Memory B cell (primary cell): Measurements from ENCODE around the gene SH3RF1.
"Not testable (repeated sequence)": the region's sequence is repeated elsewhere in the genome, so short reads cannot be mapped to it uniquely, and the experiment has no call there.

ENCODE experiments used
- ATAC-seq: fragments of 150-1000 bp; cut with Tn5 transposase; 2 replicates; pipeline ENCODE4 v1.10.0; 2021; ENCODE audit warnings: low read depth, mild to moderate bottlenecking, moderate library complexity
- DNase-seq, 2 donors: peaks; one replicate each; pipeline ENCODE4 v3.0.0; 2022; ENCODE audit warnings: low spot score in 2 of 2
- H3K27ac Mint-ChIP-seq: one replicate; pipeline ENCODE4 v1.8.0; 2022; ENCODE audit warnings: mild to moderate bottlenecking, moderate library complexity, mixed read lengths
- H3K27me3 Mint-ChIP-seq: one replicate; pipeline ENCODE4 v1.8.0; 2022; ENCODE audit warnings: mixed read lengths
- H3K36me3 Mint-ChIP-seq: one replicate; pipeline ENCODE4 v1.8.0; 2022; ENCODE audit warnings: mild to moderate bottlenecking, mixed read lengths
- H3K4me1 Mint-ChIP-seq: one replicate; pipeline ENCODE4 v1.8.0; 2022; ENCODE audit warnings: mixed read lengths
- H3K4me3 Mint-ChIP-seq: one replicate; pipeline ENCODE4 v1.8.0; 2022; ENCODE audit warnings: mild to moderate bottlenecking, moderate library complexity, mixed read lengths
- H3K9me3 Mint-ChIP-seq: one replicate; pipeline ENCODE4 v1.8.0; 2022; ENCODE audit warnings: mixed read lengths

The SH3RF1 gene

DNA sequence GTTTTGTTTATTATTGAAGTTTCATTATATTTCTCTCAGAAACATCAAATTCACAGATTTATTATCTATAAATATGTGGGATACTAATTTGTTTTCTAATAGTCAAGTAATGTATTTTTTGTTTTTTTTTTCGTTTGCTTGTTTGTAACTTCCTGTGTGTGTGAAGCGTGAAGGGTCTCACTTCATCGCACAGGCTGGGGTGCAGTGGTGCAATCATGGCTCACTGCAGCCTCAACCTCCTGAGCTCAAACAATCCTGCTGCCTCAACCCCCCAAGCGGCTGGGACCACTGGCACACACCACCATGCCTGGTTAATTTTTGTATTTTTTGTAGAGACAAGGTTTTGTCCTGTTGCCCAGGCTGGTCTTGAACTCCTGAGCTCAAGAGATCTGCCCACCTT, 55.1 kb downstream of the SH3RF1 start:
- DNase-seq (no peak), ATAC-seq (peak; percentile 16)
- Mint-ChIP-seq H3K27me3 (no peaks in the 10 kb centered on the region), H3K4me3 (peak overlapping the region; percentile 29), H3K4me1 (peaks cover 24% of the 10 kb centered on the region), H3K9me3 (peaks cover 11% of the 10 kb centered on the region), H3K36me3 (peaks cover 13% of the 10 kb centered on the region), H3K27ac (peak overlapping the region; percentile 70)

DNA sequence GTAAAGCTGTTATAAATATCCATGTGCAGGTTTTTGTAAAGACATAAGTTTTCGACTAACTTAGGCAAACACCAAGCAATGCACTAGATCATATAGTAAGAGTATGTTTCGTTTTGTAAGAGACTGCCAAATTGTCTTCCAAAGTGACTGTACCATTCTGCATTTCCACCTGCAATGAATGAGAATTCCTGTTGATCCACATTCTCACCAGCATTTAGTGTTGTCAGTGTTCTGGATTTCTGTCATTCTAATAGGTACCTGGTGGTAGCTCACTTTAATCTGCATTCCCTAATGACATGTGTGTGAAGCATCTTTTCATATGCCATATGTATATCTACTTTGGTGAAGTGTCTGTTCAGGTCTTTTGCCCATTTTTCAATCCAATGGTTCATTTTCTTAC, 57.8 kb downstream of the SH3RF1 start:
- H3K27me3 Mint-ChIP-seq = no peaks in the 10 kb centered on the region
- no peak for ATAC-seq
- H3K27ac Mint-ChIP-seq = no peak overlapping the region

DNA sequence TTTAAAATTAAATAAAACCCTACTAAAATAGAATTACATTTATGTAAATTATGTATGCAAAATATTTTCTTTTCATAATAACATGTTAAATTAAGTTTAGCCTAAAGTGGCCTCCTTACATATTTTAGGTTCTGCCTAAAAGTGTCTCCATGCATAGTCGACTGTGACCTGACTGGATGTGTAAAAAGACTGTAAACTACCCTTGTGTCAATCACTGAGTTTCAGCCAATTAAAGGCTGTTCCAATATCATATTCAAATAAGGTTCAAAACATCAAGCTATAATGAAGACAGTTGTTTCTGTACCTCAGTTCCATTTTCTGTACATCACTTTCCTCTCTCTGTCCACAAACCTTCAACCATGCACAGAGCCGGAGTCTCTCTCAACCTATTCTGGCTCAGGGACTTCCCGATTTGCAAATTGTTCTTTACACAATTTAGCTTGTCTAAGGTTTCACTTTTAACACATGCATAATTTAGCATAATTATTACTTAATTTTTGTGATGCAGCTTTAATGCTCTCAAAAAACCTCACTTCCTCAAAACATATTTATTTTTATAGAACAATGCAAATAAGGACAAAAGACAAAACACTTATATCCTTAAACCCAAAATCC, 60.1 kb downstream of the SH3RF1 start:
- Mint-ChIP-seq H3K4me1 (peaks cover 28% of the 10 kb centered on the region), H3K27me3 (no peaks in the 10 kb centered on the region), H3K27ac (peak overlapping the region; percentile 87), H3K4me3 (peak overlapping the region; percentile 61), H3K9me3 (peaks cover 14% of the 10 kb centered on the region), H3K36me3 (peaks cover 20% of the 10 kb centered on the region)
- peak; percentile 91 for ATAC-seq
- peak; percentile 18 to 59 for DNase-seq

More for the DNA sequence above, 57.8 kb downstream of the SH3RF1 start:
- H3K36me3 Mint-ChIP-seq = peaks cover 20% of the 10 kb centered on the region
- peaks cover 14% of the 10 kb centered on the region for H3K9me3 Mint-ChIP-seq
- H3K4me1 Mint-ChIP-seq = peaks cover 35% of the 10 kb centered on the region
- no peak overlapping the region for H3K4me3 Mint-ChIP-seq
- no peak for DNase-seq

DNA sequence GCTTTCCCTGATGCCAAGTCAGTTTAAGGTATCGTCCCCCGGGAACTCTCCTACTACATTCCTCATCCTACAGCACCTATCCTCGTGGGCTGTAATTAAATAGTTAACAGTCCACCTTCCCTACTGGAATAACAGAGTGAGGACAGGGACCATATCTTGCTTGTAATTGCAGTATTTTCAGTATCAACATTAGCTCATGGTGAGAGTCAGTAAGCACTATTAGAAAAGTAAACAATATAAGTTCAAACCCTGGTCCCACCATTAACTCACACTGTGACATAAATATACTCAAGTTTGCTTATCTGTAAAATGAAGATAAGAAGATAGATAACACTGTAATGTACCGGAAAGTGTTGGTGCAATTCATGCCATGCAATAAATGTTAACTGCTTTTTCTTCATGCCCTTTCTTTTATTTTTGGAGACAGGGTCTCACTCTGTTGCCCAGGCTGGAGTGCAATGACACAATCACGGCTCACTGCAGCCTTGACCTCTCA, 61.3 kb downstream of the SH3RF1 start:
- Mint-ChIP-seq H3K9me3 (peaks cover 13% of the 10 kb centered on the region), H3K27me3 (no peaks in the 10 kb centered on the region), H3K27ac (peak overlapping the region; percentile 87), H3K4me3 (no peak overlapping the region), H3K36me3 (peaks cover 20% of the 10 kb centered on the region), H3K4me1 (peaks cover 20% of the 10 kb centered on the region)
- no peak for ATAC-seq
- no peak for DNase-seq

DNA sequence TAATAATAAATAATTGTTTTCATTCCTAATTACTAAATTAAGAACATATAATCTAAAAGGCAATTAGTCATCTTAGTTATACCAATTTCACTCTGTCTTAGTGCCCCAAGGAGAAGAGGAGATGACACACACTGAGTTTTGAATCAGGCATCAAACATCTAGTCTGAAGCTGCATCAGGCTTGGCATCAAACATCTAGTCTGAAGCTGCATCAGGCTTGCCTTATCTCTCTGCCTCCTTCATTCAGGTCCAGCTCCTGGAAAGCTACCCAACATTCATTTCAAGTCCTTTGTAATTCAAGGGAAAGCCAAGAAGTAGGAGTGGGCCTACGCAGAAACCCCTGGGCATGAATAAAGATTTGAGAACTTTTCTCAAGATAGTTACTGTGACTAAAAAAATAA, 62.2 kb downstream of the SH3RF1 start:
- no peak for DNase-seq
- ATAC-seq = no peak
- Mint-ChIP-seq H3K36me3 (peaks cover 13% of the 10 kb centered on the region), H3K27me3 (no peaks in the 10 kb centered on the region), H3K27ac (peak overlapping the region; percentile 88), H3K9me3 (peaks cover 6% of the 10 kb centered on the region), H3K4me1 (peaks cover 18% of the 10 kb centered on the region), H3K4me3 (peak overlapping the region; percentile 40)

DNA sequence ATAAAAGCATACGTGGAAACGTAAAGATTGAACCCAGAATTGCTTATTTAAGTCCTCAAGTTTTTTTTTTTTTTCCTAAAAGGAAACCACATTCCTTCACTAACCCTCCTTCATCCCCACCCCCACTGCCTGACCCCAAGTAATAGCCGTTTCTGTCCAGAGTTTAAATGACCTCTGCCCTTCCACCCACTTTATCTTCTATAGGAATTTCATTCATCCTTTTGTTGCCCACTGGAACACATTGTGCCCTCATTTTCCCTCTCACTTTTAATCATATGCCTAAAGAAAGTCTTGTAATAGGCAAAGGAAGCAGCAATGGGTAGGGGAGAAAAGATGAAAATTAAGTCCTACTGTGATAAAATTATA, 62.7 kb downstream of the SH3RF1 start:
- Mint-ChIP-seq H3K4me3 (no peak overlapping the region), H3K4me1 (peaks cover 18% of the 10 kb centered on the region), H3K9me3 (peaks cover 5% of the 10 kb centered on the region), H3K36me3 (peaks cover 10% of the 10 kb centered on the region), H3K27me3 (no peaks in the 10 kb centered on the region), H3K27ac (no peak overlapping the region)
- ATAC-seq (no peak), DNase-seq (no peak)

DNA sequence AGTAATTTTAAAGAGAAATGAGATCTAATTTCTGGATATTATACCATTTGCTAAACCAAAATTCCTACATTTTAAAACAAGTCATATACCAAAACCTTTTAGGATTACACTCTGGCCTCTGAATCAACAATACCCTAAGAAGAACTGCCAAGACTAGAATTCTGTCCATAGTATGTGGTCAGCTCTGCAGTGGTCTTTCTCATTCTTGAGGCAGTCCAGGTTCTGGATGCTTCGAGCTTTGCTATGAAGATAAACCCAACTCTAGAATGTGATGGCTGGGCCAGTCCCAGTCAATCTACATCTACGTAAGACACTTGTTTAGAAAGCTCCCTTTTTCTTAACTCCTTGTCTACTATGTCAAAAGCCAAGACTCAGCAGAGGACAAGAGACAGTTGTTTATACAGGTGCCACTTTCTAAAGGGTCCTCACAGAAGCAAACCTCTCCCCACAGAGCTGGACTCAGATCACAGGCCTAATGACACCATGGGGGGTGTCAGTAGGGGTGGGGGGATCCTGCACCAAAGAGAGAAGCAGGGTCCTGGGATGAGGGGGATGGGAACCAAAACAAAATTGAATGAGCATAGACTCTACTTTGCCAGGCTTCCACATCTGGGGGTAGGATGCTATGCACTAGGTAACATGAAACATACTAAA, 63.2 kb downstream of the SH3RF1 start:
- Mint-ChIP-seq H3K27me3 (no peaks in the 10 kb centered on the region), H3K27ac (no peak overlapping the region), H3K4me3 (no peak overlapping the region), H3K36me3 (peaks cover 10% of the 10 kb centered on the region), H3K9me3 (peaks cover 4% of the 10 kb centered on the region), H3K4me1 (peaks cover 17% of the 10 kb centered on the region)
- ATAC-seq = no peak
- DNase-seq = no peak

DNA sequence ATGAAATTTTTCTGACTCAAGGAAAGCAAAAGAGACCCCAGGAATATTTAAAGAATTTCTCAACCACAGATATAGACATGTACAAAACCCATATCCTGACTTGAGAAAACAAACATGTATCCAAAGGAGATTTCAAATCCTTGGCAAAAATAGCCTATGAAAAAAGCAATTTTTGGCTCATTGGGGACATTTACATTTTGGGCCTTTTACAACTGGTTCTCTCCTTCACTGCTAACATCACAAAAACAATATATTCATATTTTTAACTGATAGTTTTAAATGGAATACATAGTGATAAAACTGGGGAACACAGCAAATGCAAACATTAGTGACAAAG, 65.0 kb downstream of the SH3RF1 start:
- no peak overlapping the region for H3K4me3 Mint-ChIP-seq
- ATAC-seq = no peak
- H3K9me3 Mint-ChIP-seq = peaks cover 2% of the 10 kb centered on the region
- H3K4me1 Mint-ChIP-seq = peaks cover 15% of the 10 kb centered on the region
- peaks cover 8% of the 10 kb centered on the region for H3K36me3 Mint-ChIP-seq
- H3K27ac Mint-ChIP-seq = no peak overlapping the region
- no peaks in the 10 kb centered on the region for H3K27me3 Mint-ChIP-seq
- DNase-seq = no peak

DNA sequence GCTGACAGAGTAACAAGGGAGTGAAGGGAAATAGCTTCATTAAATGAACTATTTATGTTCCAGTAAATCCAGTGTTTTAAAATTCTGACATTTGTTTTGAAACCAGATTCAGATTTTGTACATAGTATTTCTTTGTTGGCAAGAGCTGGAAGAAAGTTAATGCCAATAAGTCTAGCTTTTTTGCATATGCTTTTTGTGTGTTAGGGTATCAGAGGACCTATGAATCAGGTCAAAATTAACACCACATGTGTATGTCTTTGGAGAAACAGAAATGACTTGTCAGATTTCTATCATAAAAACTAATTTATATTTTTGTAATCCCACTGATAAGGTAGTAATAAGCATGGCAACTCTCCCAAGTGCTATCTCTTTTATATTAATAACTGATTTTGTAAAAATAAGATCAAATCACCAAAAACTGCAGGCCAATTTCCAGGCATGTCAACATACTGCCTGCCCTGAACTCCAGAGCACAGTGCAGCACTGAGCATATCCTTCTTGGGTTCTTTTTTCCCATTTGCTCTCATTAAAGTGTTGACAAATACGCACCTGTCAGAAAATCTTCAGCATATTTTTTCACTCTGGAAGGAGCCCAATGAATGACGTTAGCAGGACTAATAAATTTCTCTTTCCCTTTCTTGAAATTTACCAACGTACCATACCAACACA, 65.5 kb downstream of the SH3RF1 start:
- peaks cover 6% of the 10 kb centered on the region for H3K36me3 Mint-ChIP-seq
- peaks cover 2% of the 10 kb centered on the region for H3K9me3 Mint-ChIP-seq
- H3K27ac Mint-ChIP-seq = no peak overlapping the region
- peaks cover 13% of the 10 kb centered on the region for H3K4me1 Mint-ChIP-seq
- no peak for ATAC-seq
- no peaks in the 10 kb centered on the region for H3K27me3 Mint-ChIP-seq
- H3K4me3 Mint-ChIP-seq = no peak overlapping the region
- no peak for DNase-seq

DNA sequence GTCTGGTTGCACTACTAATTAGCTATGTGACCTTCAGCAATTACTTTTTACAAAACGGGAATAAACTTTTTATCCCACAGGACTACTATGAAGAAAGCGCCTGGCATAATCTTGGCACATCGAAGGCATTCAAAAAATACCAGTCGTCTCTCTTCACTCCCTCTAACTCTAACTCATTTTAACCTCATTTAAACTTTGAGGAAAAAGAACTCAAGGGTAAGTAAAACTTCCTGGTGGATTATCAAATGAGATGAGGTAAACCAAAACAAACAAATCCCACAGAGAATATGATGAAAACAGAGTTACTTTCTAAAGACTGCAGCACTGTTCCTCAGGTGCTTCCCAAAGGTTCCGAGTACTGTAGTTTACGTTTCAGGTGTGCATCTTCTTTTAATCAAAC, 66.9 kb downstream of the SH3RF1 start:
- Mint-ChIP-seq H3K36me3 (peaks cover 4% of the 10 kb centered on the region), H3K9me3 (no peaks in the 10 kb centered on the region), H3K27me3 (no peaks in the 10 kb centered on the region), H3K27ac (no peak overlapping the region), H3K4me1 (peaks cover 9% of the 10 kb centered on the region), H3K4me3 (no peak overlapping the region)
- ATAC-seq = no peak
- DNase-seq = no peak

DNA sequence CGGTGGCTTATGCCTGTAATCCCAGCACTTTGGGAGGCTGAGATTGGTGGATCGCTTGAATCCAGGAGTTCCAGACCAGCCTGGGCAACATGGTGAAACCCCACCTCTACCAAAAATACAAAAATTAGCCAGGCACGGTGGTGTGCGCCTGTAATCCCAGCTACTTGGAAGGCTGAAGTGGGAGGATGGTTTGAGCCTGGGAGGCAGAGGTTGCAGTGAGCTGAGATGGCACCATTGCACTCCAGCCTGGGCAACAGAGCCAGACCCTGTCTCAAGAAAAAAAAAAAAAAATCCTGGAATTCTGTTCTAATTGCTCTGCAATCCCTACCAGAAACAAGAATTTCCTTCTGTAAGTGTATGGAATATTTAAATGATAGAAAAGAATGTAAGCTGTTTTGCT, 67.5 kb downstream of the SH3RF1 start:
- not testable (repeated sequence) for H3K4me3 Mint-ChIP-seq, H3K27me3 Mint-ChIP-seq, ATAC-seq, DNase-seq, H3K27ac Mint-ChIP-seq, H3K9me3 Mint-ChIP-seq, H3K4me1 Mint-ChIP-seq, H3K36me3 Mint-ChIP-seq

DNA sequence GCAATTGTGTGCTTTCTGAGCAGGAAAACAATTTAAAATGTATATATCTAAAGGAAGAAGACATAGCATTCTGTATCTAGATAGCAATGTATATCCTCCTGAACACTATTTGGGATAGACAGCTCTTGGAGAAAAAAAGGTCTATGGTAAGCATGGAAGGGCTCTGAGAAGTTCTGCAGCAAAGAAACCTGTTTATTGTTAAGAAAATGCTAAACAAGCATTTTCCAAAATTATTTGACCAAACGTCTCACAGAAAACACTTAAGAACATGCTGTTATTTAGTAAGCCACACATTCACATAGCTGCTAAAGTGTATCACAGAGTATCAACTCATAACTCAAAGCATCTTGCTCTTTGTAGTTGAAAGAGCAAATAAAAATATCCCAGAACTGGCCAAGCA, 67.9 kb downstream of the SH3RF1 start:
- ATAC-seq (no peak), DNase-seq (no peak)
- Mint-ChIP-seq H3K27me3 (no peaks in the 10 kb centered on the region), H3K9me3 (no peaks in the 10 kb centered on the region), H3K27ac (no peak overlapping the region), H3K4me3 (no peak overlapping the region), H3K36me3 (no peaks in the 10 kb centered on the region), H3K4me1 (peaks cover 3% of the 10 kb centered on the region)

DNA sequence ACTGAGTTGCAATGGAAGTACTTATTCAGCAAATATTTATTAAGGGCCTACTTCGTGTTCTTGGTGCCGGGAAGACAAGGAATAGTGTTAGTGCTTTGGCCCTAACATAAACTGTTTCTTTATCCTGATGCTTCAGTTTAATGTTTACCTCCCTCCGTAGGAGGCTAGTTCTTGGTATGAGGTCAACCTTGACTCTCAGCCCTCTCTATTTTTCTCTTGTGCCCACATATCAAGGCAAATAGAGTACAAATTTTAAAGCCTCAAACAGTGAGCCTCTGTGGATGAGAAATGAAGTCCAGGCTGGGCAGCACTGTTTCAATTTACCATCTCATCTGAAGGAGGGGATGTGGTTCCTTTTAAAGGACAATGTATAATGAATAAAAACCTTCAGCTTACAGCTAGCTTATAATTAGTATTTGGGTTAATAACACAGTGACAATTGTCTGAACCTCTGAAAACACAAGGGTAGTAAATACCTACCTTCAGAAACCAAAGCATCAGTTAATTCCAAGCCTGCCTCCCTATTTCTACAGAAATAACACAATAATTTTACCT, 68.5 kb downstream of the SH3RF1 start:
- no peaks in the 10 kb centered on the region for H3K9me3 Mint-ChIP-seq
- no peak overlapping the region for H3K4me3 Mint-ChIP-seq
- peaks cover 3% of the 10 kb centered on the region for H3K4me1 Mint-ChIP-seq
- peak overlapping the region; percentile 45 for H3K27ac Mint-ChIP-seq
- H3K27me3 Mint-ChIP-seq = no peaks in the 10 kb centered on the region
- no peak for ATAC-seq
- DNase-seq = no peak
- no peaks in the 10 kb centered on the region for H3K36me3 Mint-ChIP-seq
